HCT116 (cell line): Measurements from ENCODE around the gene RPIA. TPM values are rescaled to one million over a fixed set of nuclear protein-coding genes. Genes with fewer than 3 reads are reported as not detected.

Experiments used
- ATAC-seq: fragments of 200-7000 bp; cut with Tn5 transposase; 2 replicates; pipeline ENCODE4 v1.9.1; 2020; ENCODE audit warnings: mild to moderate bottlenecking, moderate library complexity
- BruUV-seq: library from RNA; stranded (reverse); fragments of 400-500 nt; replicated peaks from 2 replicates; lab custom pipeline; 2021; lab: Mats Ljungman, UMichigan
- CTCF ChIA-PET: fragments of 300-600 bp; sonication (Branson Sonifier 250); formaldehyde crosslinking; loops from one replicate; lab custom pipeline; 2021; ENCODE audit warnings: antibody characterized with exemption; lab: Charles Lee
- POLR2A ChIA-PET: fragments of 300-600, 350-600 bp; sonication (Branson Sonifier 250); formaldehyde crosslinking; loops from one replicate; lab custom pipeline; 2021; ENCODE audit warnings: antibody characterized with exemption; lab: Charles Lee
- RAD21 ChIA-PET, 2 experiments: fragments of 300-600 bp; sonication (Branson Sonifier 250); formaldehyde crosslinking; loops; one replicate each; lab custom pipeline; 2023; ENCODE audit warnings: low total read pairs in 2 of 2; ENCODE audit not compliant: uncharacterized antibody in 2 of 2, unreplicated experiment in 2 of 2, low non-redundant PET in 1 of 2; lab: Charles Lee
- DNase-seq: peaks from one replicate; pipeline ENCODE4 v3.0.0-alpha.2; 2010; ENCODE audit warnings: low read depth, low spot score
- H2AFZ ChIP-seq: fragments of 200-600 bp; shearing (Covaris generic), sonication (generic); 2 replicates; pipeline ENCODE4 v1.6.1; 2017; ENCODE audit warnings: low read depth, mixed run types, mixed read lengths, antibody characterized with exemption, low read length; ENCODE audit not compliant: poor library complexity, severe bottlenecking
- H3K27ac ChIP-seq: 2 replicates; pipeline ENCODE4 v1.5.1; 2012; ENCODE audit warnings: low read depth, low read length
- H3K27me3 ChIP-seq: fragments of 200-600 bp; sonication (generic); 2 replicates; pipeline ENCODE4 v1.6.1; 2016; ENCODE audit warnings: mixed run types, low read length, mixed read lengths; ENCODE audit not compliant: insufficient read depth
- H3K36me3 ChIP-seq, 2 experiments: fragments of 200-500 bp in 1 of 2; fragments of 200-600 bp in 1 of 2; sonication (Bioruptor generic) in 1 of 2; sonication (generic) in 1 of 2; 2 replicates each; pipeline versions ENCODE4 v1.5.1 to v1.6.1; 2014 to 2016; ENCODE audit warnings: low read length in 2 of 2, inconsistent platforms in 1 of 2, mixed read lengths in 1 of 2, mixed run types in 1 of 2; ENCODE audit not compliant: insufficient read depth in 2 of 2, control insufficient read depth in 1 of 2
- H3K4me1 ChIP-seq, 2 experiments: fragments of 200-600 bp in 1 of 2; sonication (generic) in 1 of 2; 2 replicates each; pipeline versions ENCODE4 v1.5.1 to v1.6.1; 2012 to 2017; ENCODE audit warnings: low read length in 2 of 2, inconsistent platforms in 1 of 2, mild to moderate bottlenecking in 1 of 2, mixed read lengths in 1 of 2, mixed run types in 1 of 2, moderate library complexity in 1 of 2; ENCODE audit not compliant: insufficient read depth in 2 of 2, control insufficient read depth in 1 of 2
- H3K4me2 ChIP-seq: fragments of 200-600 bp; sonication (generic); 2 replicates; pipeline ENCODE4 v1.6.1; 2017; ENCODE audit warnings: mixed run types, low read length, mixed read lengths
- H3K4me3 ChIP-seq, 2 experiments: fragments of 200-600 bp in 1 of 2; sonication (generic) in 1 of 2; replicated peaks in 1 of 2; 2 replicates each; pipeline ENCODE4 v1.5.1; 2011 to 2016; ENCODE audit warnings: low read length in 2 of 2, control low read depth in 1 of 2, low read depth in 1 of 2, mild to moderate bottlenecking in 1 of 2, mixed read lengths in 1 of 2, mixed run types in 1 of 2
- H3K79me2 ChIP-seq: fragments of 200-600 bp; sonication (generic); 2 replicates; pipeline ENCODE4 v1.6.1; 2017; ENCODE audit warnings: mild to moderate bottlenecking, mixed run types, low read length, moderate library complexity, mixed read lengths; ENCODE audit not compliant: insufficient read depth
- H3K9ac ChIP-seq: fragments of 200-600 bp; sonication (generic); 2 replicates; pipeline ENCODE4 v1.6.1; 2016; ENCODE audit warnings: low read length, mixed read lengths
- H3K9me2 ChIP-seq: fragments of 200-600 bp; sonication (generic), shearing (Covaris generic); 2 replicates; pipeline ENCODE4 v1.6.1; 2017; ENCODE audit warnings: mixed run types, mild to moderate bottlenecking, moderate library complexity; ENCODE audit not compliant: insufficient read depth
- H3K9me3 ChIP-seq, 2 experiments: fragments of 200-500 bp in 1 of 2; fragments of 200-600 bp in 1 of 2; sonication (Bioruptor generic) in 1 of 2; sonication (generic) in 1 of 2; 2 replicates each; pipeline ENCODE4 v1.6.1; 2014 to 2017; ENCODE audit warnings: low read length in 2 of 2, mixed read lengths in 2 of 2, inconsistent platforms in 1 of 2, low read depth in 1 of 2, mild to moderate bottlenecking in 1 of 2, mixed run types in 1 of 2, moderate library complexity in 1 of 2; ENCODE audit not compliant: control insufficient read depth in 1 of 2, insufficient read depth in 1 of 2
- H4K20me1 ChIP-seq: fragments of 200-600 bp; sonication (generic), shearing (Covaris generic); 2 replicates; pipeline ENCODE4 v1.6.1; 2017; ENCODE audit warnings: mixed run types, mild to moderate bottlenecking, moderate library complexity; ENCODE audit not compliant: insufficient read depth
- CBX3 ChIP-seq: IDR thresholded peaks from 2 replicates; pipeline ENCODE4 v1.6.1; 2012; ENCODE audit warnings: low read depth
- CTCF ChIP-seq, 3 experiments: fragments of 200-600 bp in 1 of 3; sonication (generic) in 1 of 3; IDR thresholded peaks in 2 of 3; conservative IDR thresholded peaks in 1 of 3; 2 replicates each; pipeline ENCODE4 v1.5.1; 2012 to 2017; ENCODE audit warnings: low read depth in 2 of 3, low read length in 2 of 3, antibody characterized with exemption in 1 of 3, borderline replicate concordance in 1 of 3, control low read depth in 1 of 3, mild to moderate bottlenecking in 1 of 3, mixed read lengths in 1 of 3, mixed run types in 1 of 3, moderate library complexity in 1 of 3; ENCODE audit not compliant: insufficient read depth in 1 of 3
- EGR1 ChIP-seq: IDR thresholded peaks from 2 replicates; pipeline ENCODE4 v1.6.1; 2012; ENCODE audit warnings: low read depth
- ELF1 ChIP-seq: IDR thresholded peaks from 2 replicates; pipeline ENCODE4 v1.6.1; 2012; ENCODE audit warnings: low read depth, borderline replicate concordance
- EZH2 ChIP-seq: fragments of 200-600 bp; sonication (generic); IDR thresholded peaks from 2 replicates; pipeline ENCODE4 v1.6.1; 2017; ENCODE audit warnings: antibody characterized with exemption, mixed run types
- REST ChIP-seq: IDR thresholded peaks from 2 replicates; pipeline ENCODE4 v1.6.1; 2012; ENCODE audit warnings: low read depth
- SIN3A ChIP-seq: IDR thresholded peaks from 2 replicates; pipeline ENCODE4 v1.6.1; 2012; ENCODE audit warnings: low read depth
- SP1 ChIP-seq: IDR thresholded peaks from 2 replicates; pipeline ENCODE4 v1.6.1; 2012; ENCODE audit warnings: low read depth
- TCF7L2 ChIP-seq: IDR thresholded peaks from 2 replicates; pipeline ENCODE4 v1.7.0; 2011; ENCODE audit warnings: borderline replicate concordance, inconsistent platforms; ENCODE audit not compliant: insufficient read depth, insufficient read length; ENCODE audit errors: extremely low read depth
- YY1 ChIP-seq: IDR thresholded peaks from 2 replicates; pipeline ENCODE4 v1.6.1; 2011; ENCODE audit warnings: low read length, low read depth, moderate library complexity, mild to moderate bottlenecking; ENCODE audit not compliant: insufficient replicate concordance; ENCODE audit errors: extremely low read depth
- ZFX ChIP-seq: fragments of 450-650 bp; IDR thresholded peaks from 2 replicates; pipeline ENCODE4 v1.6.1; 2017
- intact Hi-C: fragments of 100-400 bp; cut with micrococcal nuclease; formaldehyde crosslinking; loops from 2 replicates; pipeline ENCODE4 v1.10.0; 2022
- total RNA-seq: library from RNA; stranded (reverse); gene quantifications from one replicate; pipeline ENCODE4 v1.2.1, GENCODE V29; 2021; ENCODE audit not compliant: unreplicated experiment
- TF ChIP-seq, protein P1 (sequence below): IDR thresholded peaks from 2 replicates; pipeline ENCODE4 v1.6.1; 2012
- TF ChIP-seq, protein P2 (sequence below): IDR thresholded peaks from 2 replicates; pipeline ENCODE4 v1.6.1; 2011; ENCODE audit warnings: mild to moderate bottlenecking, low read length, moderate library complexity; ENCODE audit not compliant: insufficient replicate concordance; ENCODE audit errors: extremely low read depth

The RPIA gene
- total RNA-seq, 1 experiment from 2014 or later: 43.3 TPM

DNA sequence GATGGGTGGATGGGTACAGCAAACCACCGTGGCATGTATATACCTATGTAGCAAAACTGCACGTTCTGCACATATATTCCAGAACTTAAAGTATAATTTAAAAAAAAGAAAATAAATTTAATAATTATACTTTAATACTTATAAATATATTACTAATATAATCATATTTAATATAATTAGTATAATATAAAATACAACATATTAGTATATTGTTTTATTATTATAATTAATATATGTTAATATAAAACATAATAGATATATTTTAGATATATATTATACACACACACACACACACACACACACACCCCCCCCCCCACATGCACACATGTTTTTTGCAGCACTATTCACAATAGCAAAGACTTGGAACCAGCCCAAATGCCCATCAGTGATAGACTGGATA lies 29.8 kb downstream of the RPIA start:
- no peak overlapping the region for H3K4me3 ChIP-seq
- no peak overlapping the region for H2AFZ ChIP-seq
- DNase-seq (no peak), ATAC-seq (no peak)
- H3K4me2 ChIP-seq: no peak overlapping the region
- CTCF ChIA-PET: no interaction called here
- RAD21 ChIA-PET: no interaction called here
- no peaks in the 10 kb centered on the region for H3K27me3 ChIP-seq
- no peak for TF ChIP-seq TCF7L2
- TF ChIP-seq, protein P1, sequence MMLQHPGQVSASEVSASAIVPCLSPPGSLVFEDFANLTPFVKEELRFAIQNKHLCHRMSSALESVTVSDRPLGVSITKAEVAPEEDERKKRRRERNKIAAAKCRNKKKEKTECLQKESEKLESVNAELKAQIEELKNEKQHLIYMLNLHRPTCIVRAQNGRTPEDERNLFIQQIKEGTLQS: no peak
- TF ChIP-seq ELF1: no peak
- no peak for TF ChIP-seq EGR1
- TF ChIP-seq SP1: no peak
- no peak for TF ChIP-seq YY1
- no peak for TF ChIP-seq CTCF (IDR thresholded peaks at IDR 0.05 in 2 of 3, conservative IDR thresholded peaks at IDR 0.05 in 1 of 3; ENCODE audit: borderline replicate concordance in 1 of 3, insufficient read depth in 1 of 3, low read depth in 2 of 3, low read length in 2 of 3)
- TF ChIP-seq EZH2: no peak
- no peak for TF ChIP-seq SIN3A
- no peak for TF ChIP-seq ZFX
- TF ChIP-seq REST: no peak
- TF ChIP-seq CBX3: no peak
- TF ChIP-seq, protein P2, sequence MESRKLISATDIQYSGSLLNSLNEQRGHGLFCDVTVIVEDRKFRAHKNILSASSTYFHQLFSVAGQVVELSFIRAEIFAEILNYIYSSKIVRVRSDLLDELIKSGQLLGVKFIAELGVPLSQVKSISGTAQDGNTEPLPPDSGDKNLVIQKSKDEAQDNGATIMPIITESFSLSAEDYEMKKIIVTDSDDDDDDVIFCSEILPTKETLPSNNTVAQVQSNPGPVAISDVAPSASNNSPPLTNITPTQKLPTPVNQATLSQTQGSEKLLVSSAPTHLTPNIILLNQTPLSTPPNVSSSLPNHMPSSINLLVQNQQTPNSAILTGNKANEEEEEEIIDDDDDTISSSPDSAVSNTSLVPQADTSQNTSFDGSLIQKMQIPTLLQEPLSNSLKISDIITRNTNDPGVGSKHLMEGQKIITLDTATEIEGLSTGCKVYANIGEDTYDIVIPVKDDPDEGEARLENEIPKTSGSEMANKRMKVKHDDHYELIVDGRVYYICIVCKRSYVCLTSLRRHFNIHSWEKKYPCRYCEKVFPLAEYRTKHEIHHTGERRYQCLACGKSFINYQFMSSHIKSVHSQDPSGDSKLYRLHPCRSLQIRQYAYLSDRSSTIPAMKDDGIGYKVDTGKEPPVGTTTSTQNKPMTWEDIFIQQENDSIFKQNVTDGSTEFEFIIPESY: no peak
- POLR2A ChIA-PET: no interaction called here
- intact Hi-C loops: no loop called here
- H3K79me2 ChIP-seq: peaks cover 18% of the 10 kb centered on the region
- H4K20me1 ChIP-seq: no peaks in the 10 kb centered on the region
- H3K27ac ChIP-seq: no peak overlapping the region
- H3K9ac ChIP-seq: no peak overlapping the region
- no peaks in the 10 kb centered on the region for H3K9me2 ChIP-seq
- H3K9me3 ChIP-seq: no peaks in the 10 kb centered on the region
- no peaks in the 10 kb centered on the region for H3K36me3 ChIP-seq
- no peaks in the 10 kb centered on the region for H3K4me1 ChIP-seq
- no TSS peak for BruUV-seq
